ENCODE results near the gene GCSAM. TPM values are rescaled to one million over a fixed set of nuclear protein-coding genes. Genes with fewer than 3 reads are reported as not detected.
"Not testable (repeated sequence)": the region's sequence is repeated elsewhere in the genome, so short reads cannot be mapped to it uniquely, and the experiment has no call there.

The GCSAM gene
- polyA plus RNA-seq, 4 donors: 1.4 to 1.8 (median 1.5) TPM

DNA sequence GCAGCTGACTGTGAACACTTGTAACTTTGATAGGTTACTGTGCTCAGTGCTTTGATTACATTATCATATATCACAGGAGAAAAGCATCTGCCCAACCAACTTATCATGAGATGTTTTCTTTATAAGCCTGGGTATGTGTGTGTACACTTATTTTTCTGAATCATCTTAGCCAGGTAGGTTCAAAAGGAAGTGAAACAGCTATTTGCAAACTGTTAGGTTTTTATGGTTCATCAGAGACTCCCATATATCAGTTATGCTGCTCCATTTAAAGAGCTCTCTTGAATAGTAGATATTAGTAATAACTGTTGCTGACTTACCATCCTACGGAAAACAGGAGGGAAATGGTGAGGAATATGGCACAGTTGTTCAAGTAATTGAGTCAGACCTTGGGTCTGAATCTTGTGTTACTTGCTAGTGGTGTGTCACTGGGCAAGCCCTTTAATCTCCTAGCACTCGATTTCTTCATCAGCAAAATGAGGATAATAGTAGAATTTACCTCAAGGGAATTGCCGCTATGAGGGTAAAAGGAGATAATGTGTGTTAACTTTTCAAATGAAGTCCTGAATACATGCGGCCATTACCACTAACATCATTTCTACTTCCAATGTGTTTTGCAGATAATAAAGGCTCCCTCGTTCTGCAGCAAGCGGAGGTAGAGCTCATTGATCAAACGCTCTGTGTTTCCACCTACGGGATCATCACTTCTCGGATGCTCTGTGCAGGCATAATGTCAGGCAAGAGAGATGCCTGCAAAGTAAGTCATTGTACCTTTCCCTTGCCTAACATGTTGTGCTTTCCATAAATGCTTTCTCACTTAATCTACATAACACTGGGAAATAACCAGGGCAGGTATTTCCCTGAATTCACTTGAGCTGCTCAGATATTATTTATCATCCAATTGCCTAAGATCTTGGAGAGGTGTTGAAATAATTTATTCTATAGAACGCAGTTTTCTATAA, 54.6 kb downstream of the GCSAM start:
- no peak for DNase-seq (ENCODE audit: low read depth in 4 of 4, low spot score in 3 of 4)

DNA sequence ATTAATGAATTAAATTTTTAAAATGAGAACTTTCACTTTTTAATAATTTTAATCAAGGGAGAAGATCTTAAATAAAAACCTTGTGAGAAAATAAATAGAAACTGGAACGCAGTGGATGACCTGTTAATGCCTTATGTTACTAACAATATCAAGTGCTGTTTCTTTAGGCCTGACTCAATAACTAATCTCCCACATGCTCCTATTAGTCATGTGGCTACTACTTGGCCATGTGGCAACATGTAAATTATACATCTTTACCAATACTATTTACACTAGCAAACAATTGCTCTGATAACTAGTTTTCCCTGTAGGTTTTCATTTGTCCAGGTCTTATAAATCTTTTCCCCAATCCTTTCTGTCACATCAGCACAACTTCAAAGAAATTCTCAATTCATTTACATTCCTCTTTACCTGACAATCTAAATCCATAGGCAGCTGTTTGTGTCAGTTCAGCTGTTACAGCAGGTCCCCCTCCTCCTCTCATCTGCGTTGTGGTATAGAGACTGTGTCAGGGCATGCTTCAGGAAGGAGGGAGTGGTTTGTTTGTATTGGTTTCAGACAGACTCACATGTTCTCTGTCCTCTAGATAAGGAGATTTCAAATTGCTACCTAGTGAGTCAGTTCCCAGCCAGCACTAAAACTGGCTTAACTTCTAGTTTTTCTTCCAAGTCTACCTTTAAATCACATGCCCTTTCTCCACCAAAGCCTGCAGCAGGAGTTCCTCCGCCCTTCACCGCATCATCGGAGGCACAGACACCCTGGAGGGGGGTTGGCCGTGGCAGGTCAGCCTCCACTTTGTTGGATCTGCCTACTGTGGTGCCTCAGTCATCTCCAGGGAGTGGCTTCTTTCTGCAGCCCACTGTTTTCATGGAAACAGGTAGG, 58.2 kb downstream of the GCSAM start:
- no peak for DNase-seq (ENCODE audit: low read depth in 4 of 4, low spot score in 3 of 4)

DNA sequence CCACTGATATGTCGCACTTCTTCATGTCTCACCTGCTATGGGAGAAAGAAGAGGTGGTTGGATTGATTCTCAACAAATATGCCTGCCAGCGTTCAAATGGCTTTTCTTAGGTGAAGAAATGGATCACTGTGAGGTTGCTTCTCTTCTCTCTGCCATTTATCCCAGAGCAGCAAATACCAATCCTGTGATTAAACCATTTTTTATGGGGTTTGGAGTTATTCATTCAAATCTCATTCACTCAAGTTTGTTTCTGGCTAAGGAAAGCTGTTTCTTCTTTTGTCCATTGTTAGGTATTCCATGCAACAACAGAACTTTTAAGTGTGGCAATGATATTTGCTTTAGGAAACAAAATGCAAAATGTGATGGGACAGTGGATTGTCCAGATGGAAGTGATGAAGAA, 59.0 kb downstream of the GCSAM start:
- DNase-seq (ENCODE audit: low read depth in 4 of 4, low spot score in 3 of 4): no peak

DNA sequence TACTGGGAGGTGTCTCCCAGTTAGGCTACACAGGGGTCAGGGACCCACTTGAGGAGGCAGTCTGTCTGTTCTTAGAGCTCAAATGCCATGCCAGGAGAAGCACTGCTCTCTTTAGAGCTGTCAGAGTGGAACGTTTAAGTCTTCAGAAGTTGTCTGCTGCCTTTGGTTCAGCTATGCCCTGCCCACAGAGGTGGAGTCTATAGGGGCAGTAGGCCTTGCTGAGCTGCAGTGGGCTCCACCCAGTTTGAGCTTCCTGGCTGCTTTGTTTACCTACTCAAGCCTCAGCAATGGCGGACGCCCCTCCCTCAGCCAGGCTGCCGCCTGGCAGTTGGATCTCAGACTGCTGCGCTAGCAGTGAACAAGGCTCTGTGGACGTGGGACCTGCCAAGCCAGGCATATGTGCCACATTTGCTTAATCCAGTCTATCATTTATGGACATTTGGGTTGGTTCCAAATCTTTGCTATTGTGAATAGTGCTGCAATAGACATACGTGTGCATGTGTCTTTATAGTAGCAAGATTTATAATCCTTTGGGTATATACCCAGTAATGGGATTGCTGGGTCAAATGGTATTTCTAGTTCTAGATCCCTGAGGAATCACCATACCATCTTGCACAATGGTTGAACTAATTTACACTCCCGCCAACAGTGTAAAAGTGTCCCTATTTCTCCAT, 60.5 kb downstream of the GCSAM start:
- not testable (repeated sequence) for DNase-seq (ENCODE audit: low read depth in 4 of 4, low spot score in 3 of 4)

Other genes with a start within 250 kb of the GCSAM start
- gene ABHD10, start 154.2 kb downstream of the GCSAM start, polyA plus RNA-seq (ENCODE audit: insufficient read length in 4 of 4): 10 to 100 TPM; 47.0 to 56.2 (median 53.1) TPM
- gene TAGLN3, start 134.3 kb downstream of the GCSAM start, polyA plus RNA-seq (ENCODE audit: insufficient read length in 4 of 4): 1 to 10 TPM; 1.8 to 2.5 (median 2.0) TPM
- gene TMPRSS7, start 98.5 kb downstream of the GCSAM start, polyA plus RNA-seq (ENCODE audit: insufficient read length in 4 of 4): under 1 TPM in 2 of 4 donors, not detected in 2; 0.05 to 0.07 TPM
- gene C3orf52, start 46.9 kb downstream of the GCSAM start, polyA plus RNA-seq (ENCODE audit: insufficient read length in 4 of 4): 1 to 10 TPM; 4.9 to 5.8 (median 5.2) TPM
- gene SLC9C1, start 161.0 kb upstream of the GCSAM start, polyA plus RNA-seq (ENCODE audit: insufficient read length in 4 of 4): under 1 TPM; 0.58 to 0.75 (median 0.68) TPM
- 10 to 100 TPM; 37.5 to 43.0 (median 41.2) TPM for gene CD200, start 199.9 kb upstream of the GCSAM start, polyA plus RNA-seq (ENCODE audit: insufficient read length in 4 of 4)